AG10803 (cell line): ENCODE measurements around the gene SERPING1.

Experiments
- DNase-seq: peaks from one replicate; pipeline ENCODE4 v3.0.0; 2010; ENCODE audit warnings: low read depth
- H3K4me3 ChIP-seq: 2 replicates; pipeline ENCODE4 v1.5.1; 2011; ENCODE audit warnings: mild to moderate bottlenecking, low read length, control low read depth
- CTCF ChIP-seq: conservative IDR thresholded peaks from 2 replicates; pipeline ENCODE4 v1.5.1; 2011; ENCODE audit warnings: mild to moderate bottlenecking, low read length, control low read depth, inconsistent platforms

The SERPING1 gene

DNA sequence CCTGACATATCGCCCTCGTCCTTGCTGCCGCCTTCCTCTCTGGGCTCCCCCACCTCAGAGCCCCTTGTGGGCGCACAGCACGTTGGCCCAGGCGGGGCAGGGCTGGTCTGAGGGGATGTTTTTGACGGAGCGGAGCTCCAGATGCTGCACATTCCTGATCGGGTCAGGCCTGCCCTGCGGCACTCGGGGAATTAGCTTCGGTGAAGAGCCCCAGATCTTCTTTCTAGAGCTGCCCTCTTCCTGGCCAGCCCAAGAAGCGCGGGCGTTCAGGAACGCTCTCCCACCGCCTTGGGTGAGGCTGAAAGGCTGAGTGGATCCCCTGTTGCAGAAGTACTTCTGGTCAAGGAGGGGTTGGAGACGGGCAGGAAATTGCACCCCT is 40.1 kb downstream of the SERPING1 start:
- H3K4me3 ChIP-seq, result peak overlapping the region; percentile 99
- DNase-seq, result peak; percentile 40
- no peak for TF ChIP-seq CTCF

- TF ChIP-seq CTCF, result no peak
- H3K4me3 ChIP-seq, result peak overlapping the region; percentile 99
- peak; percentile 86 for DNase-seq
Measured at GRCh38 chr11:57638005-57638781, 40.7 kb downstream of the SERPING1 start.

DNA sequence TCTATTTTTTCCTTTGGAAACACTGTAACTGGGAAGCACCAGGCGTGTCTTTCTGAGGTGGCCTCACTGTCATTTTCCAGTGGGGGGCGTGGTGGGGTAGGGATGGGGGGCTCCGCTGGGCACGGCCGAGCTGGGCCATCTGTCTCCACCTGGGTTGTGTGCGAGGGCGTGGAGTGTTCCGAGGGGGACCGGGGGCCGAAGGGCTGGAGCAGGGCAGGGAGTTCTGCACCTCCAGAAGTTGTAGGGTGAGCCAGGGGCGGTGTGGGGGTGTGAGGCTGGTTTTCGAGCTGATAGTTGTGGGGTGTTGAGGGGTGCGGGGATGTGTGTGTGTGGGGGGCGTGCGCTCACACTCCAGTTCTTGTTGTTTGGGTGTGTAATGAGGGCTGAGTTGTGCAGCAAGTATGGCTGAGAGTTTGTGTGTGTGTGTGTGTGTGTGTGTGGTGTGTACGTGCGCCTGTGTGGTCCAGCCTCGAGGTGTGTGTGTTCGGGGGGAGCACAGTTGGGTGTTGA is 41.4 kb downstream of the SERPING1 start:
- peak overlapping the region; percentile 99 for H3K4me3 ChIP-seq
- no peak for DNase-seq
- no peak; the same call in 1 of the 2 replicates for TF ChIP-seq CTCF

GRCh38 chr11:57639321-57640067 is 42.0 kb downstream of the SERPING1 start:
- H3K4me3 ChIP-seq, result peak overlapping the region; percentile 99
- DNase-seq, result no peak
- no peak; the same call in 1 of the 2 replicates for TF ChIP-seq CTCF

GRCh38 chr11:57640068-57640800 is 42.7 kb downstream of the SERPING1 start:
- no peak for TF ChIP-seq CTCF
- H3K4me3 ChIP-seq, result peak overlapping the region; percentile 99
- no peak for DNase-seq

GRCh38 chr11:57641011-57641807 is 43.7 kb downstream of the SERPING1 start:
- peak; percentile 73 for DNase-seq
- H3K4me3 ChIP-seq, result no peak overlapping the region; the same call in 1 of the 2 replicates
- peak; percentile 80 for TF ChIP-seq CTCF
